HepG2 (cell line): Measurements from ENCODE around the gene TNFRSF1B.

Source experiments
- HHEX ChIP-seq: IDR thresholded peaks from 2 replicates; pipeline ENCODE4 v1.6.1; 2016; ENCODE audit warnings: control low read depth
- JUN ChIP-seq: sonication (generic); formaldehyde crosslinking; IDR thresholded peaks from 2 replicates; pipeline ENCODE4 v1.4.0; 2020; ENCODE audit warnings: mild to moderate bottlenecking, missing genetic modification reagents
- MBD4 ChIP-seq: IDR thresholded peaks from 2 replicates; pipeline ENCODE4 v1.6.1; 2012; ENCODE audit warnings: low read length, inconsistent platforms, borderline replicate concordance
- POLR2A ChIP-seq, 2 experiments: IDR thresholded peaks; 2 replicates each; pipeline ENCODE4 v1.6.1; 2011; ENCODE audit warnings: low read depth in 2 of 2, low read length in 2 of 2, mild to moderate bottlenecking in 1 of 2, moderate library complexity in 1 of 2; ENCODE audit not compliant: insufficient read depth in 1 of 2
- RFX5 ChIP-seq: IDR thresholded peaks from 2 replicates; pipeline ENCODE4 v1.6.1; 2011; ENCODE audit warnings: low read depth, low read length, improper control_type of control experiment
- SOX6 ChIP-seq, 2 experiments: fragments of 450-650 bp in 1 of 2; sonication (generic) in 1 of 2; formaldehyde crosslinking in 1 of 2; IDR thresholded peaks; 2 replicates each; pipeline versions ENCODE4 v1.4.0 to v1.6.1; 2017 to 2020; ENCODE audit warnings: antibody characterized with exemption in 1 of 2, mild to moderate bottlenecking in 1 of 2, missing genetic modification reagents in 1 of 2
- TCF12 ChIP-seq, 2 experiments: fragments of 450-650 bp in 1 of 2; sonication (generic) in 1 of 2; formaldehyde crosslinking in 1 of 2; IDR thresholded peaks; 2 replicates each; pipeline versions ENCODE4 v1.6.1 to v1.8.0; 2017 to 2022; ENCODE audit warnings: antibody characterized with exemption in 1 of 2, mild to moderate bottlenecking in 1 of 2, missing genetic modification reagents in 1 of 2, moderate library complexity in 1 of 2
- ZNF891 ChIP-seq: sonication (generic); formaldehyde crosslinking; IDR thresholded peaks from 2 replicates; pipeline ENCODE4 v1.5.0; 2020; ENCODE audit warnings: mild to moderate bottlenecking, missing genetic modification reagents
- TF ChIP-seq, protein P1 (sequence below): sonication (generic); formaldehyde crosslinking; IDR thresholded peaks from 2 replicates; pipeline ENCODE4 v1.5.0; 2020; ENCODE audit warnings: mild to moderate bottlenecking, missing genetic modification reagents, moderate library complexity
- TF ChIP-seq, protein P2 (sequence below), 2 experiments: sonication (generic) in 1 of 2; formaldehyde crosslinking in 1 of 2; IDR thresholded peaks; 2 replicates each; pipeline versions ENCODE4 v1.5.1 to v1.6.1; 2011 to 2020; ENCODE audit warnings: borderline replicate concordance in 1 of 2, low read depth in 1 of 2, low read length in 1 of 2, mild to moderate bottlenecking in 1 of 2, missing genetic modification reagents in 1 of 2, moderate library complexity in 1 of 2
- TF ChIP-seq, protein P3 (sequence below): sonication (generic); formaldehyde crosslinking; IDR thresholded peaks from 2 replicates; pipeline ENCODE4 v1.5.1; 2020; ENCODE audit warnings: missing genetic modification reagents, mild to moderate bottlenecking, borderline replicate concordance
- TF ChIP-seq, protein P4 (sequence below): conservative IDR thresholded peaks from 2 replicates; pipeline ENCODE4 v1.6.1; 2018; ENCODE audit warnings: missing genetic modification reagents

DNA sequence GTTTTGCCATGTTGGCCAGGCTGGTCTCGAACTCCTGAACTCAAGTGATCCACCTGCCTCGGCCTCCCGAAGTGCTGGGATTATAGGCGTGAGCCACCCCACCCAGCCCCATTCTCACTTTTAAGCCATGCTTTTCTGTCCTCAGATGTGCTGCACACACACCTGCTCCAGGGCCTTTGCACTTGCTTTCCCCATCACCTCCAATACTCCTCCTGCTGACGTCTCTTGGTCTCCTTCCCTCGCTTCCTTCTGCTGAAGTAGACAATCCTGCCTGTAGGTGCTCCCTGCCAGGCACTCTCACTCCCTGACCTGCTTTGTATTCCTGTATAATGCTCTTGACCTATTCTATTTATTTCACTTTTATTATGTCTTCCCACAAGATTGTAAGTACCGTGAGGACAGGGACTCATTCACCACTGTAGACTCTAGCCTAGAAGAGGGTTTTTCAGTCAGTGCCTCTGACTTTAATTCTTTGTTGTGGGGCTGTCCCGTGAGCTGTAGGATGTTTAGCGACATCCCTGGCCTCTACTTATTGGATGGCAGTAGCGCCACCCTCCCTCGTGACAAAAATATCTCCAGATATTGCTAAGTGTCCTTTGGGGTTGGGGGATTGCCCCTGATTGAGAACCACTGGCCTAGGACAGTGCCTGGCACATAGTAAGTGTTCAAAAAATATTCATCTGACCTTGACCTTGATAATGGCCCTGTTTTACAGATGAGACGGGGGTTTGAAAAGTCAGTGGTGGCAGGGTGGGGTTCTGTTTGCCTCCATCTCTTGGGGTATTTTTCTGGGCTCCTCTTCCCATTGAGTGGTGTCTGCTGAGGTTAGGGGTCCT lies 4.6 kb downstream of the TNFRSF1B start:
- TF ChIP-seq, protein P1, sequence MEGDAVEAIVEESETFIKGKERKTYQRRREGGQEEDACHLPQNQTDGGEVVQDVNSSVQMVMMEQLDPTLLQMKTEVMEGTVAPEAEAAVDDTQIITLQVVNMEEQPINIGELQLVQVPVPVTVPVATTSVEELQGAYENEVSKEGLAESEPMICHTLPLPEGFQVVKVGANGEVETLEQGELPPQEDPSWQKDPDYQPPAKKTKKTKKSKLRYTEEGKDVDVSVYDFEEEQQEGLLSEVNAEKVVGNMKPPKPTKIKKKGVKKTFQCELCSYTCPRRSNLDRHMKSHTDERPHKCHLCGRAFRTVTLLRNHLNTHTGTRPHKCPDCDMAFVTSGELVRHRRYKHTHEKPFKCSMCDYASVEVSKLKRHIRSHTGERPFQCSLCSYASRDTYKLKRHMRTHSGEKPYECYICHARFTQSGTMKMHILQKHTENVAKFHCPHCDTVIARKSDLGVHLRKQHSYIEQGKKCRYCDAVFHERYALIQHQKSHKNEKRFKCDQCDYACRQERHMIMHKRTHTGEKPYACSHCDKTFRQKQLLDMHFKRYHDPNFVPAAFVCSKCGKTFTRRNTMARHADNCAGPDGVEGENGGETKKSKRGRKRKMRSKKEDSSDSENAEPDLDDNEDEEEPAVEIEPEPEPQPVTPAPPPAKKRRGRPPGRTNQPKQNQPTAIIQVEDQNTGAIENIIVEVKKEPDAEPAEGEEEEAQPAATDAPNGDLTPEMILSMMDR, result no peak
- TF ChIP-seq TCF12 (IDR thresholded peaks at IDR 0.05), result no peak
- TF ChIP-seq TCF12 (CRISPR knock-in tag; IDR thresholded peaks at IDR 0.05), result no peak
- TF ChIP-seq RFX5, result no peak
- no peak for TF ChIP-seq MBD4
- TF ChIP-seq, protein P2, sequence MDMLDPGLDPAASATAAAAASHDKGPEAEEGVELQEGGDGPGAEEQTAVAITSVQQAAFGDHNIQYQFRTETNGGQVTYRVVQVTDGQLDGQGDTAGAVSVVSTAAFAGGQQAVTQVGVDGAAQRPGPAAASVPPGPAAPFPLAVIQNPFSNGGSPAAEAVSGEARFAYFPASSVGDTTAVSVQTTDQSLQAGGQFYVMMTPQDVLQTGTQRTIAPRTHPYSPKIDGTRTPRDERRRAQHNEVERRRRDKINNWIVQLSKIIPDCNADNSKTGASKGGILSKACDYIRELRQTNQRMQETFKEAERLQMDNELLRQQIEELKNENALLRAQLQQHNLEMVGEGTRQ (IDR thresholded peaks at IDR 0.05; ENCODE audit: low read depth, low read length), result no peak
- TF ChIP-seq, protein P2 (CRISPR knock-in tag; IDR thresholded peaks at IDR 0.05; ENCODE audit: borderline replicate concordance), result no peak
- TF ChIP-seq SOX6 (IDR thresholded peaks at IDR 0.05), result no peak
- TF ChIP-seq SOX6 (CRISPR knock-in tag; IDR thresholded peaks at IDR 0.05), result no peak
- TF ChIP-seq, protein P3, sequence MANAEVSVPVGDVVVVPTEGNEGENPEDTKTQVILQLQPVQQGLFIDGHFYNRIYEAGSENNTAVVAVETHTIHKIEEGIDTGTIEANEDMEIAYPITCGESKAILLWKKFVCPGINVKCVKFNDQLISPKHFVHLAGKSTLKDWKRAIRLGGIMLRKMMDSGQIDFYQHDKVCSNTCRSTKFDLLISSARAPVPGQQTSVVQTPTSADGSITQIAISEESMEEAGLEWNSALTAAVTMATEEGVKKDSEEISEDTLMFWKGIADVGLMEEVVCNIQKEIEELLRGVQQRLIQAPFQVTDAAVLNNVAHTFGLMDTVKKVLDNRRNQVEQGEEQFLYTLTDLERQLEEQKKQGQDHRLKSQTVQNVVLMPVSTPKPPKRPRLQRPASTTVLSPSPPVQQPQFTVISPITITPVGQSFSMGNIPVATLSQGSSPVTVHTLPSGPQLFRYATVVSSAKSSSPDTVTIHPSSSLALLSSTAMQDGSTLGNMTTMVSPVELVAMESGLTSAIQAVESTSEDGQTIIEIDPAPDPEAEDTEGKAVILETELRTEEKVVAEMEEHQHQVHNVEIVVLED (CRISPR knock-in tag), result no peak
- TF ChIP-seq JUN, result no peak
- no peak for TF ChIP-seq POLR2A (IDR thresholded peaks at IDR 0.05; ENCODE audit: insufficient read depth in 1 of 2, low read depth in 2 of 2, low read length in 2 of 2)
- TF ChIP-seq, protein P4, sequence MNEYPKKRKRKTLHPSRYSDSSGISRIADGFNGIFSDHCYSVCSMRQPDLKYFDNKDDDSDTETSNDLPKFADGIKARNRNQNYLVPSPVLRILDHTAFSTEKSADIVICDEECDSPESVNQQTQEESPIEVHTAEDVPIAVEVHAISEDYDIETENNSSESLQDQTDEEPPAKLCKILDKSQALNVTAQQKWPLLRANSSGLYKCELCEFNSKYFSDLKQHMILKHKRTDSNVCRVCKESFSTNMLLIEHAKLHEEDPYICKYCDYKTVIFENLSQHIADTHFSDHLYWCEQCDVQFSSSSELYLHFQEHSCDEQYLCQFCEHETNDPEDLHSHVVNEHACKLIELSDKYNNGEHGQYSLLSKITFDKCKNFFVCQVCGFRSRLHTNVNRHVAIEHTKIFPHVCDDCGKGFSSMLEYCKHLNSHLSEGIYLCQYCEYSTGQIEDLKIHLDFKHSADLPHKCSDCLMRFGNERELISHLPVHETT (CRISPR knock-in tag), result no peak
- TF ChIP-seq ZNF891 (CRISPR knock-in tag), result no peak
- TF ChIP-seq HHEX (CRISPR knock-in tag), result no peak
